Activated T-cell treated with anti-CD3 and anti-CD28 coated beads, Interleukin-2, amount 50 U/mL, for 4 hours (primary cell): ENCODE data around the gene TRAF4. TPM values are rescaled to one million over a fixed set of nuclear protein-coding genes. Genes with fewer than 3 reads are reported as not detected.
"Not testable (repeated sequence)": the region's sequence is repeated elsewhere in the genome, so short reads cannot be mapped to it uniquely, and the experiment has no call there.

Experiments used
- ATAC-seq, 2 donors: fragments of 200-7000 bp; cut with Tn5 transposase; one replicate each; pipeline ENCODE4 v1.10.0; 2021
- DNase-seq: peaks from one replicate; pipeline ENCODE4 v3.0.0-alpha.2; 2020
- H3K27me3 Mint-ChIP-seq: one replicate; pipeline ENCODE4 v1.8.0; 2021; ENCODE audit warnings: low read depth, mixed read lengths
- H3K36me3 Mint-ChIP-seq: one replicate; pipeline ENCODE4 v1.8.0; 2022; ENCODE audit warnings: mixed read lengths; ENCODE audit not compliant: insufficient read depth
- H3K4me1 Mint-ChIP-seq: one replicate; pipeline ENCODE4 v1.8.0; 2021; ENCODE audit warnings: low read depth, mixed read lengths
- H3K4me3 Mint-ChIP-seq: one replicate; pipeline ENCODE4 v1.8.0; 2021; ENCODE audit warnings: mild to moderate bottlenecking, moderate library complexity, mixed read lengths
- H3K9me3 Mint-ChIP-seq: one replicate; pipeline ENCODE4 v1.8.0; 2021; ENCODE audit warnings: mixed read lengths
- total RNA-seq, 3 donors: library from RNA; stranded (reverse); gene quantifications; one replicate each; pipeline ENCODE4 v1.2.1, GENCODE V29; 2021

The TRAF4 gene
- total RNA-seq, 3 donors from 2014 or later = 221 to 247 (median 229) TPM

GRCh38 chr17:28720997-28721329, 22.8 kb upstream of the TRAF4 start:
- peaks cover 53% of the 10 kb centered on the region for H3K36me3 Mint-ChIP-seq
- peaks cover 45% of the 10 kb centered on the region for H3K4me1 Mint-ChIP-seq
- not testable (repeated sequence) for ATAC-seq, H3K9me3 Mint-ChIP-seq, DNase-seq, H3K27me3 Mint-ChIP-seq
- H3K4me3 Mint-ChIP-seq = peak overlapping the region; percentile 100

GRCh38 chr17:28722417-28723158, 21.2 kb upstream of the TRAF4 start:
- H3K4me3 Mint-ChIP-seq = peak overlapping the region; percentile 100
- peaks cover 53% of the 10 kb centered on the region for H3K36me3 Mint-ChIP-seq
- H3K27me3 Mint-ChIP-seq = peaks cover 3% of the 10 kb centered on the region
- no peaks in the 10 kb centered on the region for H3K9me3 Mint-ChIP-seq
- ATAC-seq (no peak), DNase-seq (no peak)
- H3K4me1 Mint-ChIP-seq = peaks cover 49% of the 10 kb centered on the region

GRCh38 chr17:28723159-28723835, 20.5 kb upstream of the TRAF4 start:
- H3K27me3 Mint-ChIP-seq = peaks cover 1% of the 10 kb centered on the region
- H3K4me1 Mint-ChIP-seq = peaks cover 51% of the 10 kb centered on the region
- H3K4me3 Mint-ChIP-seq = peak overlapping the region; percentile 100
- no peaks in the 10 kb centered on the region for H3K9me3 Mint-ChIP-seq
- ATAC-seq (no peak), DNase-seq (no peak)
- H3K36me3 Mint-ChIP-seq = peaks cover 53% of the 10 kb centered on the region

GRCh38 chr17:28723836-28724499, 19.8 kb upstream of the TRAF4 start:
- H3K27me3 Mint-ChIP-seq, H3K9me3 Mint-ChIP-seq, DNase-seq, ATAC-seq: not testable (repeated sequence)
- Mint-ChIP-seq H3K4me3 (peak overlapping the region; percentile 100), H3K4me1 (peaks cover 48% of the 10 kb centered on the region), H3K36me3 (peaks cover 53% of the 10 kb centered on the region)

GRCh38 chr17:28724500-28725165, 19.2 kb upstream of the TRAF4 start:
- Mint-ChIP-seq H3K4me3 (peak overlapping the region; percentile 100), H3K4me1 (peaks cover 49% of the 10 kb centered on the region), H3K9me3 (no peaks in the 10 kb centered on the region), H3K36me3 (peaks cover 53% of the 10 kb centered on the region), H3K27me3 (no peaks in the 10 kb centered on the region)
- no peak for ATAC-seq
- DNase-seq = no peak

GRCh38 chr17:28725166-28725659, 18.6 kb upstream of the TRAF4 start:
- peak overlapping the region; percentile 100 for H3K4me3 Mint-ChIP-seq
- peaks cover 52% of the 10 kb centered on the region for H3K4me1 Mint-ChIP-seq
- H3K9me3 Mint-ChIP-seq = no peaks in the 10 kb centered on the region
- ATAC-seq (no peak), DNase-seq (no peak)
- peaks cover 49% of the 10 kb centered on the region for H3K36me3 Mint-ChIP-seq
- H3K27me3 Mint-ChIP-seq = no peaks in the 10 kb centered on the region

GRCh38 chr17:28725660-28726225, 18.1 kb upstream of the TRAF4 start:
- DNase-seq (peak; percentile 34), ATAC-seq (peak; percentile 9 to 11)
- Mint-ChIP-seq H3K4me1 (peaks cover 49% of the 10 kb centered on the region), H3K27me3 (no peaks in the 10 kb centered on the region), H3K36me3 (peaks cover 43% of the 10 kb centered on the region), H3K4me3 (peak overlapping the region; percentile 100), H3K9me3 (no peaks in the 10 kb centered on the region)

GRCh38 chr17:28726226-28726626, 17.6 kb upstream of the TRAF4 start, which contains the start of gene TLCD1:
Gene TLCD1, minus strand, starts transcription at chr17:28726233. Its CDS starts 136 bp downstream, at chr17:28726097.
- H3K4me1 Mint-ChIP-seq = peaks cover 46% of the 10 kb centered on the region
- H3K36me3 Mint-ChIP-seq = peaks cover 38% of the 10 kb centered on the region
- peak within 1 kb of the TSS; percentile 100 for H3K4me3 Mint-ChIP-seq
- H3K27me3 Mint-ChIP-seq = no peaks in the 10 kb centered on the region
- DNase-seq = peak; percentile 56
- peak; percentile 34 to 45 for ATAC-seq
- H3K9me3 Mint-ChIP-seq = no peaks in the 10 kb centered on the region

- H3K4me3 Mint-ChIP-seq = peak overlapping the region; percentile 94
- no peaks in the 10 kb centered on the region for H3K9me3 Mint-ChIP-seq
- H3K36me3 Mint-ChIP-seq = peaks cover 32% of the 10 kb centered on the region
- no peaks in the 10 kb centered on the region for H3K27me3 Mint-ChIP-seq
- peak; percentile 89 for DNase-seq
- peak; percentile 26 to 31 for ATAC-seq
- H3K4me1 Mint-ChIP-seq = peaks cover 45% of the 10 kb centered on the region
Measured at GRCh38 chr17:28726627-28727491, 17.0 kb upstream of the TRAF4 start.

GRCh38 chr17:28728364-28729200, 15.2 kb upstream of the TRAF4 start, which contains the start of gene NEK8:
Gene NEK8, plus strand, starts transcription at chr17:28728788. Its CDS starts 26 bp downstream, at chr17:28728814.
- Mint-ChIP-seq H3K36me3 (peaks cover 19% of the 10 kb centered on the region), H3K4me1 (peaks cover 32% of the 10 kb centered on the region), H3K4me3 (peak within 1 kb of the TSS; percentile 94), H3K27me3 (no peaks in the 10 kb centered on the region), H3K9me3 (no peaks in the 10 kb centered on the region)
- DNase-seq (peak; percentile 98), ATAC-seq (peak; percentile 39 to 41)

GRCh38 chr17:28729950-28730330, 13.9 kb upstream of the TRAF4 start:
- DNase-seq = no peak
- H3K27me3 Mint-ChIP-seq = no peaks in the 10 kb centered on the region
- H3K4me1 Mint-ChIP-seq = peaks cover 23% of the 10 kb centered on the region
- H3K9me3 Mint-ChIP-seq = no peaks in the 10 kb centered on the region
- peaks cover 8% of the 10 kb centered on the region for H3K36me3 Mint-ChIP-seq
- H3K4me3 Mint-ChIP-seq = peak overlapping the region; percentile 33
- ATAC-seq = no peak

GRCh38 chr17:28733346-28733745, 10.5 kb upstream of the TRAF4 start:
- no peak for DNase-seq
- no peaks in the 10 kb centered on the region for H3K9me3 Mint-ChIP-seq
- no peak overlapping the region for H3K4me3 Mint-ChIP-seq
- H3K27me3 Mint-ChIP-seq = no peaks in the 10 kb centered on the region
- peaks cover 2% of the 10 kb centered on the region for H3K36me3 Mint-ChIP-seq
- peaks cover 15% of the 10 kb centered on the region for H3K4me1 Mint-ChIP-seq
- ATAC-seq = no peak
